Fibroblast of villous mesenchyme (primary cell): ENCODE data around the gene RANBP17. TPM values are rescaled to one million over a fixed set of nuclear protein-coding genes. Genes with fewer than 3 reads are reported as not detected.

Experiments used
- DNase-seq: peaks from one replicate; pipeline ENCODE4 v3.0.0-alpha.2; 2010; ENCODE audit warnings: low read depth
- H3K4me3 ChIP-seq: 2 replicates; pipeline ENCODE4 v1.5.1; 2011; ENCODE audit warnings: low read depth, mild to moderate bottlenecking, low read length
- total RNA-seq: library from RNA; depleted of rRNA; stranded (reverse); fragments of >200 nt; gene quantifications from 2 replicates; pipeline ENCODE4 v1.2.3, GENCODE V29; 2012
- TF ChIP-seq, protein P1 (sequence below): IDR thresholded peaks from 2 replicates; pipeline ENCODE4 v1.5.1; 2012; ENCODE audit warnings: low read depth, mild to moderate bottlenecking, low read length; ENCODE audit not compliant: insufficient read depth

The RANBP17 gene
- total RNA-seq, 1 donor, result 33.7 TPM

DNA sequence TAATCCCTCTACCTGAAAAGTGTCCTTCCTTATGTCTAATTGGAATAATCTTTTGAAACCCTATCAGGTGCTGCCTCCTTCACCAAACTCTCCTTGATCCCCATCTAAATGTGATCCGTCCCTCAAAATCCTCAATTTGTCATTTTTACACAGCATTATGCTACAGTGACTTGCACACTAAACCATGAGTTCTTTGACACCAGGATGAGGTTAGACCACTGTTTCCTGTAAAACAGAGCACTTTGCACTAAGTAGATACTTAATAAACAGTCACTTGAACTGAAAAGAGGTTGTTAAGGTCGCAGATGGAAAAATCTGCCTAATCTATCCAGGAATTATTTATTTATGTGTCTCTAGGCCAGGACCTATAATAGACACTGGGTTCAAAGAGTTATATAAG lies 403.0 kb downstream of the RANBP17 start:
- no peak for DNase-seq
- H3K4me3 ChIP-seq, result no peak overlapping the region
- TF ChIP-seq, protein P1, sequence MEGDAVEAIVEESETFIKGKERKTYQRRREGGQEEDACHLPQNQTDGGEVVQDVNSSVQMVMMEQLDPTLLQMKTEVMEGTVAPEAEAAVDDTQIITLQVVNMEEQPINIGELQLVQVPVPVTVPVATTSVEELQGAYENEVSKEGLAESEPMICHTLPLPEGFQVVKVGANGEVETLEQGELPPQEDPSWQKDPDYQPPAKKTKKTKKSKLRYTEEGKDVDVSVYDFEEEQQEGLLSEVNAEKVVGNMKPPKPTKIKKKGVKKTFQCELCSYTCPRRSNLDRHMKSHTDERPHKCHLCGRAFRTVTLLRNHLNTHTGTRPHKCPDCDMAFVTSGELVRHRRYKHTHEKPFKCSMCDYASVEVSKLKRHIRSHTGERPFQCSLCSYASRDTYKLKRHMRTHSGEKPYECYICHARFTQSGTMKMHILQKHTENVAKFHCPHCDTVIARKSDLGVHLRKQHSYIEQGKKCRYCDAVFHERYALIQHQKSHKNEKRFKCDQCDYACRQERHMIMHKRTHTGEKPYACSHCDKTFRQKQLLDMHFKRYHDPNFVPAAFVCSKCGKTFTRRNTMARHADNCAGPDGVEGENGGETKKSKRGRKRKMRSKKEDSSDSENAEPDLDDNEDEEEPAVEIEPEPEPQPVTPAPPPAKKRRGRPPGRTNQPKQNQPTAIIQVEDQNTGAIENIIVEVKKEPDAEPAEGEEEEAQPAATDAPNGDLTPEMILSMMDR, result no peak

DNA sequence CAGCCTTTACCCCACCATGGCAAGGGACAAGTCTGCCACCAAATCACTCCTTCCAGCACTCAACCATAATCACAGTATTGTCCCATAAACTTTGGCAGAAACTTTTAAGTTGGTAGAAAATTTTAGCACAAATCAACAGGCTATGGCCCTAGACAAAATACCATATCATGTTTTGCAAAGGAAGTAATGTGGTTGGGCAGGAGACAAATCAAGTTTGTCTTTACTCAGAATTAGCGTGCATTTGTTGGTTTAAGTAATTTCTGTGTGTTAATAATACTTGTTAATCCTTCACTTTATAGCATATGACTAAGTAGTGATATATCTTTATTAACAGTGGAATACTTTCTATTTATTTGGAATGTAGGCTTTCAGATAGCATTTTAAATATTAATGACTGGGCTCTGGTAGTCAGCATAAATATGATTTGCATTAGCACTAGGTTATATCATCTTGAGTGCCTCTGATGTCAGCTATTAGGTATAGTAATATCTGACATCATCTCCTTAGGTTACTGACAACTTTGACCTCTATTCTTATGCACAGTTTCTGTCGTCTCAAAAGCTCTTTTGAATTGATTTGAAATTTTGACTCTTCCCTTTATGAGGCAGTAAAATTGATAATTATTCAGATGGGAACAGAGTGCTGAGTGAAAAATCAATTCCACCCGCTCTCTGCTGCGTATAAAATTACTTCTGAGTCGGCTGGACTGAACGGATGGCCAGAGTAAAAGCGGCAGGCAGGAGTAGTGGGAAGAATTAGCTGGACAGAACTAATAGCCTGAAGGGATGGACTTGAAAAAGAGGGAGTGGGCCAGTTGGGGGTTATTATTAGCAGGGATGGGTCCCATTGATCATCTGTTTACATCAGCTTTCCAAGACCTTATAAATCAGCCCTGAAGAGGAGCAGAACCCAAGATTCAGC lies 407.1 kb downstream of the RANBP17 start:
- no peak for DNase-seq
- TF ChIP-seq, protein P1, result no peak
- H3K4me3 ChIP-seq, result no peak overlapping the region

DNA sequence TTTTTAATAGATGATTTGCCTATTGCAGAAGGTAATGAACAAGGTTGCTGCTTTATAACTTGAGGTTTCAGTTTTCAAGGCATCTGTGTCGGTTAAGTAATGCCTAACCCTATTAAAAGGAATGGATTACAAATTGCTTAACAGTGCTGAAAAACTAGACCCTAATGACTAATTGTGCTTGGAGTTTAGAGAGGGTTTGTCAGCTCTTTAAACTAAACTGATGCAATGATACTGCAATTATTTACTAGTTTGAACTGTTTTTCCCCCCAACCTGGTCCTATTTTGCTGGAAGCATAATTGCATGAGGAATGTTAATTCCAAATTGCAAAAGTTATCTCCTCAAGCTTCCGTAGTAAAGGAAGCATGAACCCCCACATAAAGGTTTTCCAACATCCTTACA lies 407.9 kb downstream of the RANBP17 start:
- DNase-seq, result peak; percentile 90
- TF ChIP-seq, protein P1, result no peak

DNA sequence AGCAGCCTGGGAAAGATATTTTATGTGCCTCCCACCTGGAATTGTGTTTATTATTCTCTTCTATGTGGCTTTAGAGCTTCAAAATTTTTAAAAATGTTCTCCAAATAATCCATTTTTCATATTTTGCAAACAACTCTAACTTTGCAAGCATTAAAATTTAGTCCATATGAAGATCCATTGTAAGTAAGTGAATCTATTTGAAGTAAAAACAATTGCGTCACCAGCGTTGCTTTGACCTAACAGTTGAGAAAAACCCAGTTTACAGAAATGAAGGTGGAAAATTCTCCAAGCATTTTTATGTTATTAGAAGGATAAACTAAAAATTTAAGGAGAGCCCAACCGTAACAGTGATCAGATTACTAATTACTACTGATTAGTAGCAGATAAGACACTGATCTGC lies 408.3 kb downstream of the RANBP17 start:
- TF ChIP-seq, protein P1, result no peak
- no peak overlapping the region for H3K4me3 ChIP-seq
- DNase-seq, result peak; percentile 48

More for the DNA sequence above, 407.9 kb downstream of the RANBP17 start:
- H3K4me3 ChIP-seq, result no peak overlapping the region

DNA sequence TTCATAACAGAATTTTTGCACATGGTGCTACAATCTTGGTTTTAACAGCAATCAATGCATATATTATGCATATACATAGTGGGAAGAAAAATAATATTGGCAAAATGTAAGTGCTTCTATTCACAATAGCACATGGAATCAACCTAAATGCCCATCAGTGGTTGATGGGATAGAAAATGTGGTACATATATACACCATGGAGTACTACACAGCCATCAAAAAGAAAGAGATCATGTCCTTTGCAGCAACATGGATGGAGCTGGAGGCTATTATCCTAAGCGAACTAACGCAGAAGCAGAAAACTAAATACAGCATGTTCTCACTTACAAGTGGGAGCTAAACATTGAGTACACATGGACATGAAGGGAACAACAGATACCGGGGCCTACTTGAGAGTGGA lies 410.0 kb downstream of the RANBP17 start:
- H3K4me3 ChIP-seq, result no peak overlapping the region
- TF ChIP-seq, protein P1, result no peak
- no peak for DNase-seq

DNA sequence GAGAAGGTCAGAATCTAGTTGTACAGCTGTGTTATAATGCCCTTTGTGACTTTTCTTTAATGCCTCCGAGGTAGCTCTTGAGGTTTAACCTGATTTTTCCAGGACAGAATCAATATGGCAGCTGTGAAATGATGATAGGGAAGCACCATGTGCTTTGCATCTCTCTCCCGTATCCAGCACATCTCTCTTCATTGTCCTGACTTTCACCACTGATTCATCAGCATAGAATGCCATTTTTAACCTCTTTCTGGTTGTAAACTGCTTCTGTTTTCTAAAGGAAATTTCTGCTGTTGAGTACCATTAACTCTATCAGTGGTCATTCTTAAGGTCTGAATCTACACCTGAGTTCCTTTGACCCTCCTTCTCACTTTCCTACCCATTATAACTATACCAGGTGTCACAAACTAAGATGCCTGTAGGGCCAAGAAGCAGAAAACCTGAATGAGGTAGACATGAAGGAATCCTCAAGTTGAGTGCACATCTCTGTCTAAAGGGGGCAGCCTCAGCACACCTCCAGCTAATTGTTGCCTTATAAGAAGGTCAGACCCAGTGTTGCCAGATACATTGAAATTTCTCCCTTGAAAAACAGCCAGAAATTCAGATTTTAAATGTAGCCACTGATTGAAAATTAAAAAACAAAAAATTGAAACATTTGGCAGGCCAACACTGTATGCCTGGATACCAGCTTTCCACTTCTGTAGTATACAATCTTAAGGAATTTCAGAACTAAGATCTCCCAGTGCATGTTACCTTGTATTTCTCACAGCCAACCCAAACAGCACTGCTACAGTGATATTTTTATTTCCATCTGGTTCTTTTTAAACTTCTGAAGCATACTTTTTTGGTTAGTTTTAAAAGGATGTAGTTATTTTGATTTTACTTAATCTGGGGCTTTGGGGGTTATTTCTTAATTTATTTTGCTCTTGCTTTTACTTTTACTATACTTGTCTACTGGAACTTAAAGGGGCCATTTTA lies 411.5 kb downstream of the RANBP17 start:
- peak; percentile 36 for DNase-seq
- H3K4me3 ChIP-seq, result no peak overlapping the region
- TF ChIP-seq, protein P1, result peak; percentile 55
